HG03575 (cell line): ENCODE data around the gene PRDM16.

Experiments used
- ATAC-seq: cut with Tn5 transposase; IDR thresholded peaks from one replicate; pipeline ENCODE4 v1.9.1; 2021; ENCODE audit not compliant: unreplicated experiment, insufficient number of reproducible peaks, low FRiP score; ENCODE audit errors: extremely low read depth

Gene PRDM16

GRCh38 chr1:3465935-3466321, 396.9 kb downstream of the PRDM16 start:
- ATAC-seq: no peak

GRCh38 chr1:3466366-3467075, 397.5 kb downstream of the PRDM16 start:
- ATAC-seq: no peak

GRCh38 chr1:3467096-3468036, 398.4 kb downstream of the PRDM16 start:
- ATAC-seq: no peak

GRCh38 chr1:3468236-3469103, 399.5 kb downstream of the PRDM16 start:
- ATAC-seq: no peak

- ATAC-seq: no peak
Observed at GRCh38 chr1:3469104-3469848, 400.3 kb downstream of the PRDM16 start.

GRCh38 chr1:3469849-3470649, 401.0 kb downstream of the PRDM16 start:
- ATAC-seq: no peak

GRCh38 chr1:3470650-3471355, 401.8 kb downstream of the PRDM16 start:
- no peak for ATAC-seq

- no peak for ATAC-seq
Observed at GRCh38 chr1:3471356-3472087, 402.5 kb downstream of the PRDM16 start.

GRCh38 chr1:3472088-3472850, 403.3 kb downstream of the PRDM16 start:
- ATAC-seq: no peak

GRCh38 chr1:3472906-3473305, 403.9 kb downstream of the PRDM16 start:
- no peak for ATAC-seq

GRCh38 chr1:3473381-3473844, 404.4 kb downstream of the PRDM16 start:
- no peak for ATAC-seq

- ATAC-seq: no peak
Observed at GRCh38 chr1:3474016-3474415, 405.0 kb downstream of the PRDM16 start.

- no peak for ATAC-seq
Observed at GRCh38 chr1:3474421-3474820, 405.4 kb downstream of the PRDM16 start.

- ATAC-seq: no peak
Observed at GRCh38 chr1:3475839-3476573, 407.0 kb downstream of the PRDM16 start.

- no peak for ATAC-seq
Observed at GRCh38 chr1:3476666-3477065, 407.7 kb downstream of the PRDM16 start.
